ENCODE results near the gene DNAAF2.
A peak's percentile ranks its signal among the peaks of the same experiment; 100 is the strongest.

Gene DNAAF2

GRCh38 chr14:49621114-49621881 lies 13.7 kb downstream of the DNAAF2 start:
- DNase-seq, result peak; percentile 71

- DNase-seq, result peak; percentile 99
Observed at GRCh38 chr14:49620182-49621113, 14.6 kb downstream of the DNAAF2 start, which contains the start of the genes MGAT2 and RPL36AL. TSS of gene MGAT2 (plus strand) at chr14:49620799. CDS start at chr14:49621269, 470 bp downstream. TSS of gene RPL36AL (minus strand) at chr14:49620626. CDS start at chr14:49619104, 1,522 bp downstream.

DNA sequence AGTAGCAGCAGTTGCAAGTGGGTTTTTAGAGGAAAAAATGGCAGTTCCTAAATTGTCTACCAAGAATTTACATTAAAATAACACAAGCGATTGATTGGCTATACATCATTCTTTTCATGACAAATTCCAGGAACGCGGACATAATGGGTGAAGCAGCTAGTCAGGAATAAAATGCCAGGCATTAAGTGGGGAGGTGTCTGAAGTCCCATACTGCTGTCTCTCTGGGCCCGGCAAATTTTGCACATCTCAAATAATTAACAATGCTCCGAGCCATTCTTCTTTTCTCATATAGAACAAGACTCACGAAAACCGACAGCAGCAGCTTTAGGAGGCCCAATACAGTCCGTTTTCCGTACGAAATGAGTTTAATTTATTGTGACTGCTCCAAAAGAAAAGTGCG lies 15.3 kb downstream of the DNAAF2 start:
- no peak for DNase-seq

DNA sequence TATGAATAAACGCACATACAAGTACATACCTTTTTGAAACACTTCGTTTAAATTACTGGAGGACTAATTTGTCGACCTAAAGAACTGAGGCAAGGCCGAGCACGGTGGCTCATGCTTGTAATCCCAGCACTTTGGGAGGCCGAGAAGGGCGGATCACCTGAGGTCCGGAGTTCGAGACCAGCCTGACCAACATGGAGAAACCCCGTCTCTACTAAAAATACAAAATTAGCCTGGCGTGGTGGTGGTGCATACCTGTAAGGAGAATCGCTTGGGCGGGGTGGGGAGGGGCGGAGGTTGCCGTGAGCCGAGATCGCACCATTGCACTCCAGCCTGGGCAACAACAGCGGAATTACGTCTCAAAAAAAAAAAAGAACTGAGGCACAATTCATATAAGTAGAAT lies 15.8 kb downstream of the DNAAF2 start:
- DNase-seq, result peak; percentile 11

DNA sequence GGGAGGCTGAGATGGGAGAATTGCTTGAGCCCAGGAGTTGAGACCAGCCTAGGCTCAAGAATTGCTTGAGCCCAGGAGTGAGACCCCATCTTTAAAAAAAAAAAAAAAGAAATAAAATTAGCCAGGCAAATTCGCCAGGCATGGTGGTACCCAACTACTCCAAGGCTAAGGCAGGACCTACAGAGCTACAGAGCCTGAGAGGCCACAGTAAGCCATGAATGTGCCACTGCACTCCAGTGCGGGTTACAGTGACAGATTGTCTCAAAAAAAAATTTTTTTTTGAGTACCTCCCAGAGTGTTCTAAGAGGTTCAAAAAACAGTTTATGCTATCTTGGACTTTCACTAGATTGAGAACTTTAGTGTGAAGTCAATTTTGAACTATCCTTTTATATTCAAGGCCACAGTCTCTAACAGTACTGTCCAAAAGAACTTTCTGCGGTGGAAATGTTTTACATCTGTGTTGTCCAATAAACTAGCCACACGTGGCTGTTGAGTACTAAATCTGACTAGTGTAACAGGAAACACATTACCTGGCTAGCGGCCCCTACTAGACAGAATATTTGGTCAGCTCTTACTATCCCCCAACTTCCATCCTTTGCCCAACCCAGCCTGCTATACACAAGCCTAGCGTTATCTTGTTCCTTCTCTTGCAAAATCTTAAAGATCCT lies 17.1 kb downstream of the DNAAF2 start:
- DNase-seq, result no peak

DNA sequence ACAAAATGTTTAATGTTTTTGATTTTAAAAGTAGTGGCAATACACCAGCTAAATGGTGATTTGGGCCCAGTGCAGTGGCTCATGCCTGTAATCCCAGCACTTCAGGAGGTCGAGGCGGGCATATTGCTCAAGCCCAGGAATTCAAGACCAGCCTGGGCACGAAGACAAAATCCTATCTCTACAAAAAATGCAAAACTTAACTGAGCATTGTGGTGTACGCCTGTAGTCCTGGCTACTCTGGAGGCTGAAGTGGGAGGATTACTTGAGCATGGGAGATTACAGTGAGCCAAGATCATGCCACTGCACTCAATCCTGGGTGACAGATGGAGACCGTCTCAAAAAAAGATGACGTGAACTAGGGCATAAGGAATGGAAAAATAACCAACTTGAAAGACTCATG lies 19.3 kb downstream of the DNAAF2 start:
- no peak for DNase-seq

GRCh38 chr14:49614196-49614595 lies 20.8 kb downstream of the DNAAF2 start:
- DNase-seq, result no peak

DNA sequence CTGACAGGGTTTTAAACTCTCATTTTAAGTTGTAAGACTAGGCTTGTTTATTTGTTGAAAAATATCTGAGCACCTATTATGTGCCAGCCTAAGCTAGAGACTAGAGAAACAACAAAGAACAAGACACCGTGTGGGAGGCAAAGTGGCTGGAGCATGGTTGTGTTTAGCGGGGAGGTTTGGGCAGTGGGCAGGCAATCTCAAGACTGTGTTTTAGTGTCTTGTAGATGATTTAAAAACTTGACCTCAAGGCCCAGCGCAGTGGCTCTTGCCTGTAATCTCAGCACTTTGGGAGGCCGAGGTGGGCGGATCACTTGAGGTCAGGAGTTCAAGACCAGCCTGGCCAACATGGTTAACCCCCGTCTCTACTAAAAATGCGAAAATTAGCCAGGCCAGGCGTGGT lies 22.4 kb downstream of the DNAAF2 start:
- DNase-seq, result no peak

GRCh38 chr14:49612251-49612650 lies 22.8 kb downstream of the DNAAF2 start:
- DNase-seq, result no peak

GRCh38 chr14:49607583-49607982 lies 27.5 kb downstream of the DNAAF2 start:
- no peak for DNase-seq

GRCh38 chr14:49598485-49599300 lies 36.4 kb downstream of the DNAAF2 start, which contains the start of gene LRR1:
TSS of gene LRR1 (plus strand) at chr14:49598940. CDS start at chr14:49599021, 81 bp downstream.
- DNase-seq, result peak; percentile 91

DNA sequence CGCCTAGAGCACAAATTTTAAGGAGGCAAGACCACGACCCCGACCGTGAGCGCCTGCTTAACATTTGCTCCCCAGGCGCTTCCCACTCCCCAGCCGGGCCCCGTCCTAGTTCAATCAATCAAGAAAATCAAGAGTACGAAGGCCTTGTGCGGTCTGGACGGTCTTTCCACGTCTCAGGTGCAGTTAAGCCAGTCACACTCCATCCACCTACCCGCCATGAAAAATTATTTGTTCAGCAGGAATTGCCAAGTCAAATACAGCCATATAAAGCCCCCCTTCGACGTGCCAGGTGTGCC lies 36.9 kb downstream of the DNAAF2 start:
- no peak for DNase-seq

DNA sequence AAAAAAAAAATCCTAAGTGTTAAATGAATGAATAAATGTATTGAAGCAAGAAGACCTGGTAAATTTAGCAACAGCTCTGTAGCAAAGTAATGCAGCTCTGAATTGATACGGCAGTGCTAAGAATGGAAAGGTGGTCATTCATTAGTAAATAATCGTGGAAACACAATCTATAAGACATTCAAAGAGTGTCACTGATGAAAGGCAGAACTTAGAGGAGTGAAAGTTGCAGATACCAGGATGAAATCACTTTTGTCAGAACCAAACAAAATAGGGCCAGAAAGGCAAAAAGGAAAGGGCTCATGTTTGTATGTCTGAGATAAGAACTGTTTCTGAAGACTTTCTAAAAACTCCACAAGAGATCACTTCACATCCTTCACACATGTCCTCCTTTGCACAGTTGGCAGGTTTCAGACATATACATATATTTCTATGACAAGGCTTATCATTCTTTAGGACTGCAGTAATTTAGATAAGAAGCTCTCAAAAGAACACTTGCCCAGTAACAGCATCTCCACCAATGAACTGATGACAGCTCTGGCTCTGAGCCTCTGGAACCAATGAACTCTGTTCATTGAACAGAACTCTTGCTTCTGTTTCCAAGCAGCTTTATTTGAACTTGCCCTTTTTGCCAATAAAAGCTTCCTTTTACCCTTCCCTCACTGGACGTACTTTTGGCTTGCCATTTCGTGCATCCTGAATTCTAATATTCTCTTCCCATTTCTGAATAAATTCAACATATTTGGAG lies 40.5 kb downstream of the DNAAF2 start:
- DNase-seq, result no peak

GRCh38 chr14:49593016-49593415 lies 42.0 kb downstream of the DNAAF2 start:
- no peak for DNase-seq

DNA sequence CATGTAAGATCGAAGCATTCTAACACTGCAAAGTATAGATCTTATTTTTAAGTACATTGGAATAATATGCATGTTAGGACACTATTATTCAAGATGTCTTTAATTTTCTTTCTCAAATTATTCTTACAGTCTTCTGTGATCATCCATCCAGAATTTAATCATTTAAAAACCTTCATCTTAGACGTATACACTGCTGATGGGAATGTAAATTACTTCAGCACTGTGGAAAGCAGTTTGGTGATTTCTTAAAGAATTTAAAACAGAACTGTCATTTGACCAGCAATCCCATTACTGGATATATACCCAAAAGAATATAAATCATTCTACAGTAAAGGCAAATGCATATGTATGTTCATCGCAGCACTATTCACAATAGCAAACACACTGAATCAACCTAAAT lies 45.7 kb downstream of the DNAAF2 start:
- no peak for DNase-seq

DNA sequence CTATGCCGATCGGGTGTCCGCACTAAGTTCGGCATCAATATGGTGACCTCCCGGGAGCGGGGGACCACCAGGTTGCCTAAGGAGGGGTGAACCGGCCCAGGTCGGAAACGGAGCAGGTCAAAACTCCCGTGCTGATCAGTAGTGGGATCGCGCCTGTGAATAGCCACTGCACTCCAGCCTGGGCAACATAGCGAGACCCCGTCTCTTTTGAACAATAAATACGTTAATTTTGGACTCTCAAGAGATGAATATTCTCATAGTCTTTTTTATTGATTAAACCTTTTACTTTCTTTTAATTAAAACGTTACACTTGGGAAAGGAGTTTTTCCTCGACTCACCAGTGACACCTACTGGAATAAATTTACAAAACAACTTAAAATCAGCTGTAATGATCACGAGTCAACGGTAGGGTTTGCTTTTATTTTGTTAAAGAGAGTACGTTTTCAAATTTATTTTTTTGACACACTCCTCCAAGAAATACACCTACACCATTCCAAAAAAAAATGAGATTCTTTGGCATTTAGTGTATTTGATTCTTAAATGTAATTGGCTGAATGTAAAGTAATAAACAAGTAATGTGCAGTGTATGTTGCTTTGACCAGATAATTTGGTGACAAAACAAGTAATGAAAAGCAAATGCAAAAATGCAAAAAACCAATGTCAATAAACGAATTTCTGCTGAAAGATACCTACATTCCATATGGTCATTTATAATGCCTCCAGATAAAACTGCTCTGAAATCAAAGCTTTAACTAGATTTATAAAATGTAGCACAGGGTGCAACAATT lies 48.2 kb downstream of the DNAAF2 start:
- peak; percentile 77 for DNase-seq

DNA sequence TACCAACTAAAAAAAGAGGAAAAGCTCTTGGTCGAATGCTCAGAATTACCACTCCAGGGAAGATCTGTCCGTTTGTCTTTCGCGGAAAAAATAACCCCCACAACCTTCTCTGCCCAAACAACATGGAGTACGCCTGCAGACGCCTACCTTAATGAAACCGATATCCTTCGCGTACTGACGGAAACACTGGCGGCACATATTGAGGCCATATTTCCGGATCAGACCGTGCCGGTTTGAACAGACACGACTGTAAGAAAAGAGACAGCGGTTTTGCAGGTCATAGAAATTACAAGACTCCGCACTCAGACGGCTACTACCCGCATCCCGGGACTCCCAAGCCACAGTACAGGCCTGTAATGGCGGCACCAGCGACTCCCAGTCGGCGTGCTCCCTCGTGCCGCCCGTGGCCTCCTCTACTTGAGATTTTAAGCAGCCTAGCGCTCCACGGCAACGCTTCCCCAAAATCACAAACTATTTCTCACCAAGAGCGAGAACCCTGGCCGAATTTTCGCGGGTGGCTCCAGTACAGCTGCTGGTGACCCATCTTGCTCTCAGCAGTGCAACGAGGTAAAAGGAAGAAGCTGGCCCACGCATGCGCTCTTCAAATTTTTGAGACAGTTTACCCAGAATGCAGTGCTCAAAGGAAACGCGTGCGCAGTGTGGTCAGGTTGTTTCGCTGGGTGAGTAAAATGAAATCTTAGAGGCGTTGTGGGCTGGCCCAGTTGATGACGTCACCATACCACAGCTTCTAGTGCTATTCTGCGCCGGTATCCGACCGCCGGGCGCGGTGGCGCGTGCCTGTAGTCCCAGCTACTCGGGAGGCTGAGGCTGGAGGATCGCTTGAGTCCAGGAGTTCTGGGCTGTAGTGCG lies 49.0 kb downstream of the DNAAF2 start, which contains the start of gene RPS29:
Gene RPS29, minus strand, starts transcription at position 578 of the 870 bp plus-strand sequence. Its CDS starts 34 bp downstream, at position 544.
- DNase-seq, result peak; percentile 98

DNA sequence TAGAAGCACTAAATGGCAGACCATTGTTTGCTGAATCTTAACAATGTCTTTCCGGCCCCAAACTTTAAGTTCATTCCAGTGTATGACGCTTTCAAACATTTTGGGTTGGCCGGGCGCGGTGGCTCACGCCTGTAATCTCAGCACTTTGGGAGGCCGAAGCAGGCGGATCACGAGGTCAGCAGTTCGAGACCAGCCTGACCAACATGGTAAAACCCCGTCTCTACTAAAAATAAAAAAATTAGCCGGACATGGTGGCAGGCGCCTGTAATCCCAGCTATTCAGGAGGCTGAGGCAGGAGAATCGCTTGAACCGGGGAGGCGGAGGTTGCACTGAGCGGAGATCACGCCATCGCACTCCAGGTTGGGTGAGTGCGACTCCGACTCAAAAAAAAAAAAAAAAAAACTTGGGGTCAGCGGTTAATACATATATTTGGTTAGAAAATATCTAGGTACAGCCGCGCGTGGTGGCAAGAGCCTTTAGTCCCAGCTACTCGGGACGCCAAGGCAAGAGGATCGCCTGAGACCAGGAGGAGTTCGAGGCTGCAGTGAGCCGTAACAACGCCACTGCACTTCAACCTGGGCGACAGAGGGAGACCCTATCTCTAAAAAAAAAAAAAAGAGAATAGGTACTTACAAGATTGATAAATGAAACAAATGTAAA lies 49.9 kb downstream of the DNAAF2 start:
- peak; percentile 60 for DNase-seq

GRCh38 chr14:49584058-49584457 lies 51.0 kb downstream of the DNAAF2 start:
- no peak for DNase-seq

Data from activated CD4-positive, alpha-beta T cell treated with anti-CD3 and anti-CD28 coated beads, Interleukin-2, Interleukin-6, amounts not matched to agents 100 ng/mL and 50 ng/mL, durations not matched to agents 16 hours and 8 hours (primary cell).